ENCODE measurements around the gene IGFBP3.

The IGFBP3 gene

GRCh38 chr7:45890902-45891461 lies 30.1 kb downstream of the IGFBP3 start:
- DNase-seq = no peak

GRCh38 chr7:45890125-45890901 lies 30.8 kb downstream of the IGFBP3 start:
- no peak for DNase-seq

GRCh38 chr7:45889367-45890067 lies 31.6 kb downstream of the IGFBP3 start:
- no peak for DNase-seq

GRCh38 chr7:45888993-45889366 lies 32.1 kb downstream of the IGFBP3 start:
- no peak for DNase-seq

- no peak for DNase-seq
These were observed 32.7 kb downstream of the IGFBP3 start, which contains the start of gene IGFBP1 for GRCh38 chr7:45888185-45888992. TSS of gene IGFBP1 (plus strand) at chr7:45888488. CDS start at chr7:45888653, 165 bp downstream.

- DNase-seq = no peak
These were observed 34.0 kb downstream of the IGFBP3 start for GRCh38 chr7:45886931-45887667.

GRCh38 chr7:45885264-45885882 lies 35.7 kb downstream of the IGFBP3 start:
- DNase-seq = no peak

GRCh38 chr7:45884136-45884535 lies 36.9 kb downstream of the IGFBP3 start:
- DNase-seq = no peak

- DNase-seq = no peak
These were observed 38.6 kb downstream of the IGFBP3 start for GRCh38 chr7:45882465-45882810.

- DNase-seq = no peak
These were observed 39.2 kb downstream of the IGFBP3 start for GRCh38 chr7:45881759-45882464.

GRCh38 chr7:45881280-45881758 lies 39.8 kb downstream of the IGFBP3 start:
- no peak for DNase-seq

- DNase-seq = no peak
These were observed 40.6 kb downstream of the IGFBP3 start for GRCh38 chr7:45880433-45880860.

- no peak for DNase-seq
These were observed 42.5 kb downstream of the IGFBP3 start for GRCh38 chr7:45878457-45879144.

GRCh38 chr7:45876519-45876918 lies 44.6 kb downstream of the IGFBP3 start:
- DNase-seq = no peak

- DNase-seq = no peak
These were observed 46.5 kb downstream of the IGFBP3 start for GRCh38 chr7:45874408-45875131.

- no peak for DNase-seq
These were observed 47.7 kb downstream of the IGFBP3 start for GRCh38 chr7:45873355-45873754.

- DNase-seq = no peak
These were observed 48.1 kb downstream of the IGFBP3 start, which contains the start of gene CCDC201 for GRCh38 chr7:45873035-45873354. TSS of gene CCDC201 (minus strand) at chr7:45873082. CDS start at chr7:45873007, 75 bp downstream.

GRCh38 chr7:45872116-45873034 lies 48.7 kb downstream of the IGFBP3 start:
- DNase-seq = no peak

GRCh38 chr7:45869426-45869825 lies 51.6 kb downstream of the IGFBP3 start:
- DNase-seq = no peak

All from activated gamma-delta T cell treated with Interleukin-2 at 50 U/mL for 16 hours (primary cell).